GM06990 (cell line): Measurements from ENCODE around the gene IQCK.

ENCODE experiments used
- DNase-seq: peaks from one replicate; pipeline ENCODE4 v3.0.0-alpha.2; 2011; ENCODE audit not compliant: insufficient read length; ENCODE audit errors: extremely low read depth
- H3K27me3 ChIP-seq: replicated peaks from 2 replicates; pipeline ENCODE4 v1.6.0; 2011; ENCODE audit warnings: low read length; ENCODE audit not compliant: control insufficient read depth, insufficient read depth
- H3K36me3 ChIP-seq: 2 replicates; pipeline ENCODE4 v1.5.1; 2011; ENCODE audit warnings: low read length; ENCODE audit not compliant: control insufficient read depth, insufficient read depth
- H3K4me3 ChIP-seq: replicated peaks from 2 replicates; pipeline ENCODE4 v1.5.1; 2011; ENCODE audit warnings: low read depth, mild to moderate bottlenecking, control low read depth, low read length
- TF ChIP-seq, protein P1 (sequence below): IDR thresholded peaks from 2 replicates; pipeline ENCODE4 v1.5.1; 2011; ENCODE audit warnings: low read length, control low read depth, mild to moderate bottlenecking, inconsistent platforms; ENCODE audit not compliant: insufficient read depth, poor library complexity, severe bottlenecking

The IQCK gene

DNA sequence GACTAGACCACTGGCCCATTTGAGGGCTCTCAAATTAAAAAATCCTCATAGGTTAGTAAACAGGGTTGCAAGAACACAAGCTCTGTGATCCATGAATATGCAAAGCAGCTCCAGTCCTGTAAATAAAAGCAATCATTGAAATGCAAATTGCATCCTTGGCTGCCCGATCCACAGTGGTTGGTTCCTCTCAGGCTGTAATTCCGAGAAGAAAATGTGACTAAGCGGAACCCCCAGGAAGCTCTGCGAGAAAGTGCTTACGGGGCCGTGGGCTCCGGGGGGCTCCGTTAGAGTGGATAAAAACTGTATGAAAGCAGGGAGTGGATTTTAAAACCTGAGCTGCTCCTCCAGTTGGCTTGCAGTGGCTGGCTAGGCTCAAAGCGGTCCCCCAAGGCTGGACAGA, 164.1 kb downstream of the IQCK start:
- H3K4me3 ChIP-seq = no peak overlapping the region
- TF ChIP-seq, protein P1, sequence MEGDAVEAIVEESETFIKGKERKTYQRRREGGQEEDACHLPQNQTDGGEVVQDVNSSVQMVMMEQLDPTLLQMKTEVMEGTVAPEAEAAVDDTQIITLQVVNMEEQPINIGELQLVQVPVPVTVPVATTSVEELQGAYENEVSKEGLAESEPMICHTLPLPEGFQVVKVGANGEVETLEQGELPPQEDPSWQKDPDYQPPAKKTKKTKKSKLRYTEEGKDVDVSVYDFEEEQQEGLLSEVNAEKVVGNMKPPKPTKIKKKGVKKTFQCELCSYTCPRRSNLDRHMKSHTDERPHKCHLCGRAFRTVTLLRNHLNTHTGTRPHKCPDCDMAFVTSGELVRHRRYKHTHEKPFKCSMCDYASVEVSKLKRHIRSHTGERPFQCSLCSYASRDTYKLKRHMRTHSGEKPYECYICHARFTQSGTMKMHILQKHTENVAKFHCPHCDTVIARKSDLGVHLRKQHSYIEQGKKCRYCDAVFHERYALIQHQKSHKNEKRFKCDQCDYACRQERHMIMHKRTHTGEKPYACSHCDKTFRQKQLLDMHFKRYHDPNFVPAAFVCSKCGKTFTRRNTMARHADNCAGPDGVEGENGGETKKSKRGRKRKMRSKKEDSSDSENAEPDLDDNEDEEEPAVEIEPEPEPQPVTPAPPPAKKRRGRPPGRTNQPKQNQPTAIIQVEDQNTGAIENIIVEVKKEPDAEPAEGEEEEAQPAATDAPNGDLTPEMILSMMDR = no peak
- H3K27me3 ChIP-seq = no peaks in the 10 kb centered on the region; the same call in none of the 2 replicates
- no peaks in the 10 kb centered on the region for H3K36me3 ChIP-seq
- no peak for DNase-seq

DNA sequence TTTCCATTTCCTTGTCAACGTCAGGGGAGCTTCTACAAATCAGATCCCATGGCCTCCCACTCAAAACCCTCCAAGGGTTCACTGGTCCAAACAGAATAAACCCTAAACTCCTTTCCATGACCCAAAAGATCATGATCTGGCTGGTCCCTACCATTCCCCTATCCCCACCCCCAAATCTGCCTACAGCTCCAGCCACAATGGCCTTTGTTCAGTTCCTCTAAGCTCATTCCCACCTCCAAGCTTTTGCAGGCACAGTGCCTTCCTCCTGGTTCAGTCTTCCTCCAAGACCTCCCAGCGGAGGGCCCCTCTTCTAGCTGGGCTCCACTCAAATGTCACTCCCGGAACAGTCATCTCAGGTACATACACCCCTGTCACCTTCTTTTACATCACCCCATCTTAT, 164.6 kb downstream of the IQCK start:
- no peak for DNase-seq
- Histone ChIP-seq H3K27me3 (no peaks in the 10 kb centered on the region; the same call in none of the 2 replicates), H3K36me3 (no peaks in the 10 kb centered on the region), H3K4me3 (no peak overlapping the region)
- TF ChIP-seq, protein P1 = no peak

DNA sequence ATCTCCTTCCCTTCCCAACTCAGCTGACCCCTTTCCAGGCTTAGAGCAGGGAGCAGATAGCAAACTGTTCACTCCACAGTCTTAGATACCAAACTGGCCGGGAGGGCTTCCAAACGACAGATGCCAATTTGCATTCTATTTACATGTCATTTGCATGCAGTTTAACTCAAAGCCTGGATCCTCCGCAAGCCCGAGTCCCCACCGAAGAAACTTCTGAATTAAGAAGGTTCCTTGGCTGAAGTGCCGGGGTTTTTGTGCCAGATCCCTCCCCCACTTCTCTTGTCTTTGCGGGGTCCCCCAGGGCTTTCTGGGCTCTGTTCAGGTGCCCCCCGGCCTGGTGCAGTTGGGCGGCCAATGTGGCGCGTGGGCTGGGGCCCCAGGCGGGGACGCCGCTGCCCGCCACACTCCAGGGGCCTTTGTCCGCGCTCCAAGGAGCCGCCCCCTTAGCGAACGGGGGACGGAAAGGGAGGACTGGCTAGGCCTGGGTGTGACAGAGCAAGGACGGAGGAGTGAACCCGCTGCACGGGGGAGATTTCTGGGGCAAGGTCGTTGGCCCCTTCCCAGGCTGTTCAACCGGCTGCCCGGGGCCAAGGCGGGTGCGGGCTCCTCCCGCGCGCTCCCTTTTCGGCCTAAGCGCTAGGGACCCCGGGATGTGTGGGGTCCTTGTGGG, 165.4 kb downstream of the IQCK start:
- no peak for DNase-seq
- TF ChIP-seq, protein P1 = no peak
- no peak overlapping the region for H3K4me3 ChIP-seq
- H3K27me3 ChIP-seq = no peaks in the 10 kb centered on the region; the same call in none of the 2 replicates
- no peaks in the 10 kb centered on the region for H3K36me3 ChIP-seq

DNA sequence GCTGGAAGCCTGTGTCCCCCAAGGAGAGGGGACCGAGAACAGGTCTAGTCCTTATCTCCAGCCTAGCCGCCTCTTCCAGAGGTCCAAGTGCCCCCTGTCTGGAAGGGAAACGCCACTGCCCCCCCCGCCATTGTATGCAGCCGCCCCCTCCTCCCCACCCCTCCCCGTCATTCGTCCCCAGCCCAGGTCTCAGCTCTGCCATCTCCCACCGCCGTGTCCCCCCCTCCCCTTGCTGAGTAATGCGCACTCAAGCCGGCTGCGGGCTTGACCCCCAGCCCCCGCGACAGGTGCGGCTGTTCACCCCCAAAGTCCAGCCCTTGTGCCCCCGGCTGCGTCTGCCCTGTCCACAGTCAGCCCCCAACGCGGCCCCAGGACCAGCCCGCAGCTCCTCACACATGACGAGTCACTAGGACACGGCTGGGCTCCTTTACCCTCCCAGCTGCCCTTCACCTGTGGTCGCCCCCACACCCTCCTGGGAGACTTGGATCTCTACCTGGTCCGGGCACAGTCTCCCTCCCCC, 166.0 kb downstream of the IQCK start:
- no peak for DNase-seq
- TF ChIP-seq, protein P1 = no peak
- no peaks in the 10 kb centered on the region; the same call in none of the 2 replicates for H3K27me3 ChIP-seq
- no peaks in the 10 kb centered on the region for H3K36me3 ChIP-seq
- H3K4me3 ChIP-seq = no peak overlapping the region

DNA sequence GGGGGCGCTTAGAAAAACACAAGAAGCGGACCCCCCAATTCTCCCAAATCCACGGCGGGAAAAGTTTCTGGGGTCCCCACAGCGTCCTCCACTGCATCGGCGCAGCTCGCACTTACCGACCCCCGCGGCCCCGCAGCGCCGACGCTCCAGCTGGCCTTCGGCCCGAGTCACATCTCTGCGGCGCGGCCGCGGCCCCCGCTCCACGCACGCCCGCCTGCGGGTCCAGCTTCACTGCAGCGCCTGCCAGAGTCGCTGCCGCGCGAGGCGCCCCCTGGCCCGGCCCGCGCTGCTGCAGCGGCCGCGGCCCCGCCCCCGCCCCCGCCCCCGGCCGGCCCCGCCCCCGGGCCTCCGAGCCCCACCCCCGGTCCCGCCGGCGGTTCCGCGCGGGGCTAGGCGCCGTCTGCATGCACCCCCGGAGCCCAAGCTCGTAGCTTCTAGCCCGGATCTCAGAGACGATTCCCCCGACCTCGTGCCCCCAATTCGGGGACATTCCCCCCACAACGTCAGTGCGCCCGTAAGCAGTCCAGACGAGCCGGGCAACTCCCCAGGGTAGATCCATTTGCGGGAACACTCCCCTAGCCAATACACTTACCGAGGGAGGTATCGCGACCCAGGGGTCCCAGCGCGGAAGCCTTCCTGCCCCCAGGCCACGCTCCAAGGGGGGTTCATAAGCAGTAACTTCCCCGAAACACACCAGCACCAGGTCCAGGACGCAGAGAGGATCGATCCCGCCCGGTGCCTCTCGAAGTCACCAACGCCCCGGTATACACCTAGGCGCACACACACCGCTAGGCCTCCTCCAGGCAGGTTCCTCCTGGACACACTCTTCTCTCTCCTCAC, 166.8 kb downstream of the IQCK start, which contains the start of gene GPRC5B:
Gene GPRC5B, minus strand, starts transcription at position 238 of the 840 bp plus-strand sequence. CDS start 12,003 bp downstream, outside the sequence.
- Histone ChIP-seq H3K36me3 (no peaks in the 10 kb centered on the region), H3K4me3 (peak within 1 kb of the TSS; percentile 61), H3K27me3 (no peaks in the 10 kb centered on the region; the same call in none of the 2 replicates)
- peak; percentile 34 for DNase-seq
- TF ChIP-seq, protein P1 = no peak
